GM19438 (cell line): ENCODE data around the gene GNAQ.

ENCODE experiments used
- ATAC-seq: cut with Tn5 transposase; IDR thresholded peaks from one replicate; pipeline ENCODE4 v1.9.1; 2021; ENCODE audit warnings: low read depth; ENCODE audit not compliant: unreplicated experiment

GNAQ gene

DNA sequence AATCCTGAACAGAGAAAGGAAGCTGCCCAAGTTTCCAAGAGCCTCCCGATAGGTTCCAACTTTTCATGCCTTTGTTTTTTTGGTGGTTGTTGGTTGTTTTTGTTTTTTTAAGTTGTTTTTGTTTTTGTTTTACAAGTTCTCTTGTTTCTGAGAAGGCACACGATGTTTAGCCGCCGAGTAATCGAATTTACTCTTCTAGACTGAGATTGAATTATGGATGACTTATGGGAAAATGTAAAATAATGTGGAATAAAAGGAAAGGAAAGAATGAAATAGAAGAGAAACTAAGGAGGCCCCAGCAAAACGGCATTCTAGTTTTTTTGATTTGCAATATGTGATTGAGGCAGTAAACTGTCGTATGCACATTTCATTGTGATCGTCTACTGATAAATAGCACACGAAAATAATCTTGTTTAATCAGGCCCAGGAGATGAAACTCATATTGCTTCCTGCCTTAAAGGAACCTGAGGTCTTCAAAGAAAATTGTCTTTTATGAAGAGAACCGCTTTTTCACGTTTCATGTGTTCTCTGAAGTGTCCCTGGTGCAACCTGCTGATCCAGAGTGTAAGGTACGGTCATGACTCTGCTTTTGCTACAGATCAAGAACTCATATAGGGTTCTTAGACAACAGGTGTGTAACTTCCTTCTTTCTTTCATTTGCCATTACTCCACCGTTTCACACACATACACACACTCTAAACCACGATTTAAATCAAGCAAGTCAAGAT lies 1.3 kb upstream of the GNAQ start:
- no peak for ATAC-seq

DNA sequence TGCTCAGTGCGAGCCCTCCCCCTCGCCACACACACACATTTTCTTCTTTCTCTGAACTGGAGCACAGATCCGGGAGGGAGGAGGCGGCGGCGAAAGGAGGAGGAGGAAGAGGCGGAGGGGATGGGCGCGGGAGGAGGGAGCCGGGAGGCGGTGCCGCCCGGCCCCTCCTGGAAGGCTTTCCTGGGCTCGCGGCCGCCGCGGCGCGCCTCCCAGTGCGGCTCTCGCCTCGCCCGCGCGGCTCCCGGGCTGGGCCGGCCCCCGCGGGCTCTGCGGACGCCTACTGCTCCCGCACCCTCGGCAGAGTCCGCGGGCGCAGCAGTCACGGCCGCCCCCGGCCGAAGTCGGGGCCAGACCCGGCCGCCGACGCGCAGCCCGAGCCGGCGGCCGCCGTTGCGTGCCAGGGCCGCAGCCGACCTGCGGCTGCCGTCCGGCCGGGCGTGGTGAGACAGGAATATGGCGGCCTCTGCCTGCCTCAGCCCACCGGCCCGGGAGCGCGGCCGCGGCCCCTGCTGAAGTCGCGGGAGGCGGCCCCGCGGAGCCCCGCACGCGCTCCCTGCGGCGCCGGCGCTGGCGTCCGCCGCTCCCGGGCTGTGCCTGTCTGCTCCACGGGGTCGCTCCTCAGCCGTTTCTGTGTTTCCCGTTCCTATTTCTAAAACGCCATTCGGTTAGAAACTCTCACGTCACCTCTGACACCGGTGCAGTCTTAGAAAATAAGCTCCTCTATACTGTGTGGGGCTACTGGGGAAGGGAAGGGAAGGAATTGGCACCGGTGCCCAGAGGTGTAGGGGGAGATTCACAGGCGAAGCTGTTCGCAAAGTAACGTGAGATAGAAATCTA lies 500 bp upstream of the GNAQ start:
- no peak for ATAC-seq

DNA sequence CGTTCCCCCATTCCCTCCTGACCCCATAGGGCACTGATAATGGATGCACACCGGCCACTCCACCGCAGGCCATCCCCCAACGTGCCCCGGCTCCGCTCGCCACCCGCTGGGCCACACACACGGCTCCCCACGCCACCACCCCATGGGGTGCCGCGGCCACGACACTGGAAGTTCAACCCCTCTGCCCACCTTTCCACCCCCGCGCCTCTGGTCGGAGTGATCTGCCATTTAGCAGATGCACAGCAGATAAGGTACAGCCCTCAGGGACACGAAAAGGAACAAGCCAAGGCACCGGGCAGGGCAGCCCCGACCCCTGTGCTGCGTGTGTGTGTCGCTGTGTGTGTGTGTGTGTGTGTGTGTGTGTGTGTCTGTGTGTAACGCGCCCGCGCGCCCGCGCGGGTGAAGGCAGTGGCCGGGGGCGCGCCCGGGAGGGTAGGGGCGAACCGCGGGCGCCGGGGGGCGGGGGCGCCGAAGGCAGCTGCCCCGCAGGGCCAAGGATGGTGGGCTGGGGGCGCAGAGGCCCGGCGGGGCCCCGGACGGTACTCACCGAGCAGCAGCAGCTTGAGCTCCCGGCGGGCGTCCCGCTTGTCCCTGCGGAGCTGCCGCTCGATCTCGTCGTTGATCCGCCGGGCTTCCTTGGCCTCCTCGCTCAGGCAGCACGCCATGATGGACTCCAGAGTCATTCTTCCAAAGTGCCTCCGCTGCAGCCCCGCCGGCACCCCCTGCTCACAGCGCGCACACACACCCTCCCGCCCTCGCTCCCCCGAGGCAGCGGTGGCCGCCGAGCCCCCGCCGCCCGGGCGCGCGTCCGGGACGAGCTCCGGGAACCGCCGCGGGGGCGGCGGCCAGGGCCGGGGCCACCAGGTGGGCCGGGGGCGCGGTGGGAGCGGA lies 813 bp downstream of the GNAQ start:
- no peak for ATAC-seq

DNA sequence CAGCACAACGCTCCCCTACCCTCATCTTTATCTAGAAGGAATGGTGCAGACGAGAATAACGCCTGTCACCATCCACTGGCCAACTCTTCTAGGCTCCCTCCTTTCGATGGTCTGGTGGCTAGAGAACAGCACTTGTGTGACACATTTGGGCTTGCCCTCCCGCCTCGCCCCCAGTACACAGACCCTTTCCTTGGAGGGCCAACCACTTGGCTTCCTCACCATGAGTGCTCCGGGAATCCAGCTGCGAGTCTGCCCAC lies 1.4 kb downstream of the GNAQ start:
- no peak for ATAC-seq

DNA sequence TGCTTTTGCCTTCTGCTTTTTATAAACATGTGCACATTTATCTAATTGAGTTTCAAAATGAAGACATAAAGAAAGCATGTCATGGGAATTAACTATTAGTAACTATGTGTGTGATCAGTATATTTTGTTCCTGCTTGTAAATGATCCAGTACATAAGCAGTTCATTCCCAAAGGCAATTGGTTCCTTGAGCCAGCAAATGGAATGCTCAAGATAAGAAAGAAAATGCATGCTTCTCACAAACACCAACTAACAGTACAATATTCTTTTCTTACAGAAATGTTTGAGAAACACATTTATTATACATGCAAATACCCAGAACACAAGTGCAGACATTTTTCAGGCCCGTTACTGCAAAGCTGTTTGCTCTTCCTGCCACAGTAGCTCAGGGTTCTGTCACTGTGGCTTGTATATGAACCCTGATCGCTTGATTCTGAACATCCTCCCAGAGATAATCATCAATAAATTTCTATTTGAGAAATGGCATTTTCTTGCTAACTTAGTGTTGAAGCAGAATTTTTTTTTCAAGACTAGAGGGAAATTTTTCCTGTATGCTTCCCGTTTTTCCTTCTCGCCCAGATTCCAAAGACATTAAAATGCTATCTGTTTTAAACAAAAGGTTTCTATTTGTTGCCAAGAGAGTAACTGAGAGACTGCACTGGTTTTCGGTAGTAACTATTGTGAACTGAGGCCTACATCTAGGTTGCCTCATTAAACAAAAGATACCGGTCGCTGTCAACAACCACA lies 1.9 kb downstream of the GNAQ start:
- ATAC-seq: no peak

DNA sequence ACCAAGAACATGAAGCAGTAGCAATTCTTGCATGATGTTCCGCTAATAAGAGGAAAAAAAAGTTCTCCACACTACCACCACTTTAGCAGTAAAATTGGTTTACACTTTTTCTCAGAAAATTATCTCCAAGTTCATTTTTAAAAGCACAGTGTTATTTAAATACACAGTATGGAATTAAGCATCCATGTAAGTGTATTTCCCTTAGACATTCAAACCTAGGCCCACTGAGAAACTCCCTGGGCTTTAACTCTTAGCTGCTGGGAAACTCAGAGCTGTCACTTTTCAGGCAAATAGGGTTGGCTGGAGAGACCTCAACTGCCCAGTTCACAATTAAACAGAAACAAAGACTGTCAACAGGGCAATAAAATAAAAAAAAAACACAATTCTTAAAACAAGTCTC lies 2.7 kb downstream of the GNAQ start:
- no peak for ATAC-seq

DNA sequence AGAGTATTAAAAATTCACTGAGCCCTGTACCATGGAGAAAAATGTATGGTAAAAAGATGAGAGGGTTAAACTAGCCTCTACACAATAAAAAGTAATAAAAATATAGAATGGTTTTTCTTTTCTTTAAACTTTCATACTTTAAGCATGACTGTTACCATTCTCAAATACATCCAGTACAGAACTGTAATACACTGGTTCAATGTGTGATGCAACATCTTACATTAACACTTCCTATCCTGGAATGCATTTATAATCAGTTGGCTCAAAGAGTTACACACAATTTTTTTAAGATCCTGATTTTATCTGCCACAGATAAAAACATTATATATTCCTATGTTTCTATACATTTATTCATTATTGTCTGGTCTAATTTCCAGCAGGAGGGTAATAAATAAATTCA lies 4.7 kb downstream of the GNAQ start:
- no peak for ATAC-seq

DNA sequence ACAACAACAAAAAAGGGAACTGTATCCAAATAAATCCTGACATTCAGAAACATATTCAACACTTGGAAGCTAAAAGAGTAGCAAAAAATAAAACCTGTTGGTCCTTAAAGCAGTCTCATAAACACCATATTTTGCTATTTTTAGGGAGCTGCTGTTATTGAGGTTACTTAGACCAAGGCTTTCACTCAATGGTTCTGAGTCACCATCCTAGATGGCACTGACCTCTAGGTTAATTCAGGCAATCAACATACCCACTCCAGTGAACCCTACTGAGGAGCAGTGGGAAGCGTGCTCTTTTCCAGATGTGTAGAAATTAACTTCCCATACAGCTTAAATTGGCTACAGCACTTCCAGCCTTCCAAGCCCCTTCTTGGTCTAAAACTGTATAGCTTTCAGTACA lies 5.2 kb downstream of the GNAQ start:
- ATAC-seq: no peak

DNA sequence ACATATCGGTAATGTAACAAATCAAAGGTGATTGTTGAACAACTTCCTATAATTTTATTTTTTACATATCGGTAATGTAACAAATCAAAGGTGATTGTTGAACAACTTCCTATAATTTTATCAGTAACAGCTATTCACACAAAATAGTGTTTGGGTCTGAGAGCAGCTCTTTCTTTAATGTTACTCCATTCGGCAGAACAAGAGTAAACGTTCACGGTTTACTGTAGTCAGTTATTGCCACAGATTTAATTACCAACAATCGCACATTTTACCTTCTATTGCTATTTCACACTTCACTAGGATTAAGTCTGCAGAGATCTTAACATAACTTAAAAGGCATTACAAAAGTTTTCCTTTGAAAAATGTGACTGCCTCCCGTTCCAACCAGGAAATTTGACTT lies 6.4 kb downstream of the GNAQ start:
- ATAC-seq: no peak

DNA sequence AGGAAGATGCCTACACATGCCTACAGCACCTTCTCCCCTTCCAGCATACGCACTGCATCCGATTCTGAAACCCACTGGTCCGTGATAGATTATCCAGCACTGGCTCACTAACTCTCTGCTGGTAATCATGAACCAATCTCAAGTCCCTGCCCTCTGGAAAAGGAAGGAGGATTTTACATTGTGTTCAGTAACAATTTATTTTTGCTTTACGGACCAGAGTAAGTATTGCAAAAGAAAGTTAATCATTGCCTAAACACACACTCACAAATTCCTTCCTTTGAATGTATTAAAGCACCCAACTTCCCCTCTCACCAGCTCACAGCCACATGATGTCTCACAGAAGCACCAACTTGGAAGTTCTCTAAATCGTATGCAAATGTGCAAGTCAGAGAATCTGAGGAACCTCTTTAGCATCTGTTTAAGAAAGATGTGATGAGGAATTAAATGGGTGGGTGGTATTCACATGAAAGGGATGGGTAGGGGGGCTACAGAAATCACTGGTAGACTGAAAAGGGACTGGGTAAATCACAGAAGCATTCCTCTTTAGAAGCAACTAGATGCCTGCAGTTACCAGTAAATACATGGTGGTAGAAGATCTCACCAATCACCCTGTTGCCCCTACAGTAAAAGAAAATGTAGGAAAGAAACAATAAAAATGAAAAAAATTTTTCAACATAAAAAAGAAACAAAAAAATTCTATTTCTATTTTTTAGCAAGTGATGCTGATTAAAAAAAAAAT lies 8.4 kb downstream of the GNAQ start:
- ATAC-seq: no peak

DNA sequence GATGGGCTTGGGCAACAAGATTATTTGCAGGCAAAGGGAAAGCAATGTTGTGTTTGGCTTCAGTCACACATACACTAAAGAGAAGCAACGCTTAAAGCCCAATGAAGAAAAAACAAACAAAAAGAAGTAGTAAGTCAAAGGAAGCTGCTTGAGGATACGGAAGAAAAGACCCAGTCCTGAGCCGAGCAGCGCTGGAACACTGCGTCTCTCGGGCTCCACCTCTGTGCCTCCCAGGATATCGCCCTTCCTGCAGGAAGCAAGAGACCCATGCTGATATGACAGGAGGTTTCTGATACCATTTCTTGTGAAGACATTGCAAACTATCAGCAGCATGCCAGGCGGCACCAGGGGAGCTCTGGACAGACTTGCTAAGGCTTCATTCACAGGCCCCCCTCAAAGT lies 9.9 kb downstream of the GNAQ start:
- ATAC-seq: no peak

DNA sequence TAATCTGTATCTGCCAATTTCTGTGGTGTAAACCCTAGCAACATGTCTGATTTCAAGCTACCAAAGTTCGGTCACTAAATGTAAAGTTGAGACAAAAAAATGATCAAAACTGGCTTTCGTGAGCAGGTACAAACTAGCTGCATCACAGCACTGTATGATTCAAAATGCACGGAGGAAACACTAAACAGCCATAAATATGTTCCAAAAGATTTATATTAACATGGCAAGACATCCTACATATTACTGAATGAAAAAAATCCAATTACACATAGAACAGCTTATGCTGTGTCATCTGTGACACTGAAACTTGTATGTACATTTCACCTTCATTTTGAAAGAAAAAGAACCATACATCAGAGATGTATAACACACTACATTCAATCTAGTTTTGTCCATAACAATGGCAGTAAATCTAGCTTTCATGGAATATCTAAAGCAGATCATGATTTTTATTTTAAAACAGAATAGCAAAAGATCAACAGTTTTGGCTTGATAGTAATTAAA lies 14.4 kb downstream of the GNAQ start:
- ATAC-seq: no peak

DNA sequence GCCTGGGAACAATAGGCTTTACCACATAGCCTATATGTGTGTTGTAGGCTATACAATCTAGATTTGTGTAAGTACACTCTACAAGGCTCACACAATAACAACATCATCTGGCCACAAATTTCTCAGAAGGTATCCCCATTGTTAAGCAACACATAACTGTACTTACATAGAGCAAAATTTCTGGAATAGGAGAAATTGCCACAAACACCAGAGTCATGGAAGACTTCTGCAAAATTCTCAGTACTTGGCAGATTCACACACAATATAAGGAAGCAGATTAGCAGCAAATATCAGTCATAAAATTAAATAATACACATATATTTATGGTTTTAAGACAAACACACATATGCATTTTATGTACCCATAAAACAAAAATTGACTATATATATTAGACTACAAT lies 16.4 kb downstream of the GNAQ start:
- no peak for ATAC-seq

DNA sequence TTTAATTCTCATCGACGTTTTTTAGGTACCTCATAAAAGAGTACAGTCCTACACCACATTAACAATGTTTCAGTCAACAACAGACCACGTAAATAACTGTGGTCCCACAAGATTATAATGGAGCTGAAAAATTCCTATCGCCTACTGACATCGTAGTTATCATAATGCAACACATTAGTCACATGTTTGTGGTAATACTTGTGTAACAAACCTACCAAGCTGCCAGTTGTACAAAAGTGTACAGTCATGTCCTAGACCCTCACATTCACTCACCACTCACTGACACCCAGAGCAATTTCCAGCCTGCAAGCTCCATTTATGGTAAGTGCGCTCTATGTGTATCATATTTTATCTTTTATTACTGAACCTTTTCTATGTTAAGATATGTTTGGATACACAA lies 16.8 kb downstream of the GNAQ start:
- no peak for ATAC-seq

DNA sequence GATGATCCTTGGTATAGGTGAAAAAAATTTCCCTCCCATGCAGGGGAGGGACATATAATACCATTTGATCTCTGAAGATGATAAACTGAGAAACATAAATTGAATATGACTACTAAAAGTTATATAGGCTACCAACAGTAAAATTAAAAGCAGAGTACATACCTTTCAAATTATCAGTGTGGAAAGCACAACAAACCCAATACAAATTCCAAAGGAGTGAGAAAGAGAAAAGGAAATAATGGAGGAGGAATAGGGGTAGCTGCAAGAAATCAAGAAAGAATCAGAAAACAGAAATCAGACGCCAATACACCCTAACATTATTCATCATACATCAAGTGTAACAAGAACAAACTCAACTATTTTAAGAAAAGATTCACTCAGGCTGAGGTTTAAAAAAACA lies 17.7 kb downstream of the GNAQ start:
- no peak for ATAC-seq

DNA sequence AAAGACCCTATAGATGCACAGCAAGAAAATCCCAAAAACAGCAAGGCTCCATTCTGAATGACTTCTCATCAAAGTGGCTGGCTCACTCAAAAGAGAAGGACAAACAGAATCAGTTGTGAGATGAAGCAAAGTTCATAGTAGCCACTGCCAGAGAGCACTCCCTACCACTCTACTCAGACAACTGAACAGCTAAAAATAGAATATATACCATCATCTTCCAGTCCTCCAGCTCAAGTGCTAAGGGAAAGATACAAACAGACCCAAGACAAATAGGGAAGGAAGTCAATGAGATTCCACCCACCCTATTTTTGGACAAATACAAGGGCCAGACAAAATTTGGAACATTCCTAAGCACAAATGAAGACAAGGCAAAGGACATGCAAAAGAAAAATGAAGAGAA lies 20.6 kb downstream of the GNAQ start:
- ATAC-seq: no peak

DNA sequence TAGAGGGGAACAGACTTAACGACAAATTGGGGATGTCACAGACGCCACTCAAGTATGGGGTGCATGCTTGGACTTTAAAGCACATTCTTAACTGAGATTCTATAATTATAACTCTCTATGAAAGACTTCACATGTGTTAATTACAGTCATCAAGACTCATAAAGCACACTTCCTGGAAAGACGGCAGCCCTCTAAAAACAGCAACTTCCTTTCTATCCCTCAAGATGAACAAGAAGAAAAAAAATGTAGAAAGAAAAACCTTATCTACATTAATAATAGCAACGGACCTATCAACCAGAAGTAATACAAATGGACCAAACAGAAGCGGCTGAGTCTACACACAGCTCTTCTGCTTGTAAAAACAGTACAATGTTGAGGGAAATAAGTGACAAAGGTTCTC lies 21.2 kb downstream of the GNAQ start:
- no peak for ATAC-seq

DNA sequence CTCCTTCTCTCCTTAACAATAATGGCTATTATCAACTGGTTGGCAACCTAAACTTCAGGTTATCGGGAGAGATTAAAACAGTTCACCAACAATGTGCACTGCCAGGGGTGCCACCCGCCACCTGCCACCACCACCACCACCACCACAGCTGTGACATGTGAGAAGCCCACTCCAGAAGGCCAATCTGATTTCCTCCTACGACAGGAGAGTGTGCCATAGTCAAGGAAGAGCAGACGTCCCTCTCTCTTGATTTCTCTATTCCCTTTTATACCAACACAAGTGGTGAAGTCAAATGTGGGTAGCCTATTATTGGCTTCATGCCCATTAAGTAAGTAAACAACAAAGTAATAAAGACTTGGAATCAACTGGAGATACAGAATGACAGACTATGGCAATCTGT lies 22.4 kb downstream of the GNAQ start:
- no peak for ATAC-seq

DNA sequence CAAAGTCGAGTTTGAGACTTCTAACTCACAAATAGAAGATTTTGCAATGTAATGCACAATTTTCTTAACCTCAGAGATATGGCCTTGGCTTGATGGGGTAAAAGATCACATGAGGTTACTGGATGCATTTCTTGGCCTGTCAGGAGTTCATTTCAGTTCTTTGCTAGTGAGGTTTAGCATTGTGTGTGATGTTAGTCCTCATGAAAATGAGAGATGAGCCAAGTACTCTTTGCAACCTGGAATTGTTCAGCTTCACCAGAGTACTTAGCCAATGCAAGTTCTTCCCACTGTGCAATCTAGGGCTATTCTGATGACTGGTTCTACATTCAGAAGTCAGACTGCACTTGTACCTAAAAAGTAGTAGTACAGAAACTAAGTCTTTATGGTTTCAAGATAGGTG lies 24.9 kb downstream of the GNAQ start:
- no peak for ATAC-seq
